GM12872 (cell line): Measurements from ENCODE around the gene KIF1B.

Experiments used
- CTCF ChIP-seq: IDR thresholded peaks from 3 replicates; pipeline ENCODE4 v1.5.1; 2011; ENCODE audit warnings: low read depth, mild to moderate bottlenecking, low read length, moderate library complexity; ENCODE audit not compliant: insufficient read depth

The KIF1B gene

GRCh38 chr1:10171995-10172669 is 38.2 kb upstream of the KIF1B start:
- no peak for TF ChIP-seq CTCF

- no peak for TF ChIP-seq CTCF
Measured at GRCh38 chr1:10173582-10173981, 36.8 kb upstream of the KIF1B start.

GRCh38 chr1:10177876-10178275 is 32.5 kb upstream of the KIF1B start:
- no peak for TF ChIP-seq CTCF

- TF ChIP-seq CTCF, result no peak
Measured at GRCh38 chr1:10178597-10179405, 31.6 kb upstream of the KIF1B start.

GRCh38 chr1:10179406-10180091 is 30.8 kb upstream of the KIF1B start:
- no peak for TF ChIP-seq CTCF

- no peak for TF ChIP-seq CTCF
Measured at GRCh38 chr1:10181154-10181553, 29.2 kb upstream of the KIF1B start.

GRCh38 chr1:10185759-10186158 is 24.6 kb upstream of the KIF1B start:
- TF ChIP-seq CTCF, result no peak
